HS-27A (cell line): ENCODE data around the gene MYMX.

Source experiments
- DNase-seq: peaks from one replicate; pipeline ENCODE4 v3.0.0-alpha.2; 2012; ENCODE audit warnings: low read depth, missing footprints

Gene MYMX

DNA sequence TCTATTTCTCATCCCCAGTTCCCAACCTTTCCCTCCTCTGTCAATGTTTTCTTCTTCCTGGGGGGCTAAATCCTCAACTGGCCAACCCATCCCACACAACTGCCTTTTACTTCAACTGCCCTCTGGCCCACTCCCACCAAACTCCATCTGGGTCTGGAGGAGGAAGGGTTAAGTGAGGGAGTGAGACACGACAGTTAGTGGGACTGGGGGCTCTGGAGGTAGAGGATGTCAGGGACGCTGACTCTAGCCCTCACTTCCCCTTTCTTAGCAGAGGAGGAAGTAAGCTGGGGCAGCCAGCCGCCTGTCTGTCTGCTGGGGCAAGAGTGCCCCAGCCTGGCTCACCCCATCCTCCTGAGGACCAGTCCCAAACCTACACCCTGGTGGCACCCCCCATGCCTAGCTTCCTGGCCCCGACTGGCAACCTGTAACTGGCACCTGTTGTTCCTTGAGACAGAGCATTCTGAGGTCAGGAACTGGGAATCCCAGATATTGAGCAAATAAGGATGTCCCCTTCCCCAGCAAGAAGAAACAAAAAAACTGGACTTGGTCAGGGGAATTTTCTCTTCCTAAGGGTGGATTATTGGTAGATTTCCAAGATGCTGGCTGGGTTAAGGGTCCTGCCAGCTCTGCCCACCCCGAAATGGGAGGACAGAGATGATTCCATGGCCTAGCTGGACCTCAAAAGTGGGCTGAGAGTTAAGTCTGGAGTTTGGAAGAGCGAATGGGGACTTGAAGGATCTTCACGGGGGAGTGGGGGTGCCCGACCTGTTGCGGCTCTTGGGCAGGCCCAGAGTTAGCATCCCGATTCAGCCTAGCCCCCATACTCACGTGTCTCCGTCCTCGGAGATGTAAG lies 47.7 kb downstream of the MYMX start:
- DNase-seq: no peak

DNA sequence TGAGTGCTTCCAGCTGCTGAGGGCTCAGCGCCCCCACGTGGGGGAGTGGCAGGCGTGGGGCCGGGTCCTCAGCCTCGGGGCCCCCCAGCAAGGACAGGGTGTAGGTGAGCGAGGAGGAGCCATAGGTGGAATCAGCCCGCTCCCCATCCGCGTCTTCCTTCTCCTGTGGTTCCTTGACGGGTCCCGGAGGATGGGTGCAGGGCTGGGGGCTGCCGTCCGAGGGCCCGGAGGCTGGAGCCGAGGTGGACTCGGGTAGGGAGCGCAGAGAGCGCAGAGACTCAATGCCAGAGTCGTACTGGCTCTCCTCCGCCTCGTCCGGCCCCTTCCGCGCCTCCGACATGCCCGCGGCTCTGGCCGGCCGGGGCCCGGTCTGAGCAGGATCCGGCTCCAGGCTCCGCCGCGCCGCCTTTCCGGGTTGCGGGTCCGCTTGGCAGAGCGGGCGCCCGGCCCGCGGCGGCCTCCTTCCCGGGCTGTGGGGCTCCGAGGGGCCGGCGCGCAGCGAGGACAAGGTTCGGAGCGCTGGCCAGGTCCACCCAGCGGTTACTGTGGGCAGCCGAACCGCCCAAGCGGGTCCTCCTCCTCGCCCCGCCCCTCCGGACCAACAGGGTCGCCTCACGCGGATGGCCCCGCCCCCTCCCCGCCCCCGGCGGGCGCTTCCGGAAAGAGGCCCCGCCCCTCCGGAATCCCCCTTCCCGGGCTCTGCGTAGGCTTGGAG lies 48.4 kb downstream of the MYMX start, which contains the start of gene NFKBIE:
NFKBIE (minus strand) TSS at position 545 of the 715 bp plus-strand sequence; CDS start at position 340, 205 bp downstream.
- DNase-seq: no peak

DNA sequence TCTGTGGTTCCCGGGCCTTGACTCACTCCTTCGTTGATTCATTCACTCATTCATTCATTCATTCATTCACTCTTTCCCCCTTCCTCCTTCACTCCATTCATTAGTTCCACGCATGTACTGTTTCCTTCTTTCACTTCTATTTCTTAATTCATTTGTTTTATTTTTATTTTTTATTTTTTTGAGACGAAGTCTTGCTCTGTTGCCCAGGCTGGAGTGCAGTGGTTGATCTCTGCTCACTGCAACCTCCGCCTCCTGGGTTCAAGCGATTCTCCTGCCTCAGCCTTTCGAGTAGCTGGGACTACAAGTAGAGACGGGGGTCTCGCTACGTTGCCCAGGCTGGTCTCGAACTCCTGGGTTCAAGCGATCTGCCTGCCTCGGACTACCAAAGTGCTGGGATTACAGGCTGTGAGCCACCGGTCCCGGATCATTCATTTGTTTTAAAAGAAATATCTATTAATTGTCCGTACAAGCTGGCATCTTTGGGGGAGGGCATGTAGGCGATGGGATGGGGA lies 49.1 kb downstream of the MYMX start:
- DNase-seq: no peak

DNA sequence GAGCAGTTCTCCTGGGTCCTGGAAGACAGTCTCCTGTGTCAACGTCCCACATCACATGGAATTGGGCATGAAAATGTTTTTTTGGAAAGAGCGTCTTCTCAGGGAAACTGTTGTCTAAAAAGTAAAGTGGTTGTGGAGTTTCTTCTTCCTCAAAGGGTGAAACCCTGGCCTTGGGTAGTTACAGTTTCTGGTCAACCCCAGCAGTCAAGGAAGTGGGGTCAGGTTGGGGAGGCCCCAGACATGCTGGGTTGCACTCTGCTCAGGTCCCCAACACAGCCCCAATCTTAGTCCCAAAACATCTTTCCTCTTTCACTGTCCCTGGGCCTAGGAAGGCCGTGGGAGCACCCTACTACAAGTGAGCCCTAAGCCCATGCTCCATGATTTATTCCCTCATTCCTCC lies 49.6 kb downstream of the MYMX start:
- DNase-seq: no peak

DNA sequence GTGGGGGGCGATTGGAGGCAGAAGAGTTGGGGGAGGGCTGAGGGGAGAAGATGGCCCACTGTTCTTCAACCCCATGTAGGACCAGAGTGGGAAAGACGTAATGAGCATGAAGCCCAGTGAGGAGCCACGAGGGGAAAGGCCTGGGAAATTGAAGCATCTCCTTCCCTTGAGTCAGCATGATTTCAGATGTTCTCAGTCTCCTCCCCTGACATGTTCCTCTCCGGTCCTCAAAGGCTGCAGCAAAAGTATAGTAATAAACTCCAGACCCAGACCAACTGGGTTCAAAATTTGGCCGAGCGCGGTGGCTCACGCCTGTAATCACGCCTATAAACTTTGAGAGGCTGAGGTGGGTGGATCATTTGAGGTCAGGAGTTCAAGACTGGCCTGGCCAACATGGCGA lies 50.5 kb downstream of the MYMX start:
- DNase-seq: no peak
